Esophagus muscularis mucosa (tissue), 3 donors: ENCODE measurements around the gene ZKSCAN1.

Experiments used
- CTCF ChIP-seq, 3 experiments: fragments of 200-600 bp in 2 of 3; fragments of 450-650 bp in 1 of 3; sonication (generic) in 2 of 3; IDR thresholded peaks; one replicate each; pipeline ENCODE4 v1.5.1; 2017 to 2019; ENCODE audit warnings: antibody characterized with exemption in 3 of 3, mild to moderate bottlenecking in 2 of 3, moderate library complexity in 1 of 3
- POLR2AphosphoS5 ChIP-seq, 2 donors: sonication (generic); formaldehyde crosslinking; IDR thresholded peaks; one replicate each; pipeline ENCODE4 v1.6.1; 2017; ENCODE audit warnings: antibody characterized with exemption in 2 of 2

- TF ChIP-seq CTCF (IDR thresholded peaks at IDR 0.05) (no peak), POLR2AphosphoS5 (IDR thresholded peaks at IDR 0.05) (no peak)
Measured at GRCh38 chr7:99994819-99995218, 20.6 kb upstream of the ZKSCAN1 start.
